Measurements from ENCODE around the gene LENEP. TPM values are rescaled to one million over a fixed set of nuclear protein-coding genes. Genes with fewer than 3 reads are reported as not detected.

LENEP gene
- total and polyA plus RNA-seq, 4 experiments from 2014 or later, result 1.1 to 3.1 TPM; not detected in 2

- Mint-ChIP-seq H3K27ac (peak within 1 kb of the TSS; percentile 98 to 100 (median 100)), H3K4me1 (peaks cover 43 to 87% (median 74%) of the 10 kb centered on the region in 4 donors), H3K36me3 (peaks cover 27 to 50% of the 10 kb centered on the region in 2 donors), H3K27me3 (no peaks in the 10 kb centered on the region), H3K9me3 (peaks cover 0 to 3% (median 0%) of the 10 kb centered on the region in 8 donors), H3K4me3 (peak within 1 kb of the TSS; percentile 94 to 100 (median 98))
- H3K4me1 ChIP-seq (ENCODE audit: insufficient read depth, low read length), result peaks cover 75% of the 10 kb centered on the region
- CTCF ChIA-PET (ENCODE audit: partially characterized antibody), result interaction anchor here (0.9 to 6.8 kb wide), 19 partner anchors 8 to 396 kb away, joined by 3 to 70 read pairs (median 4); partner anchors contain the start of genes ADAM15, CKS1B, FLAD1 and KRTCAP2
- no peaks in the 10 kb centered on the region for H3K9me3 ChIP-seq (ENCODE audit: control insufficient read depth in 1 of 2, low read length in 2 of 2)
- POLR2A ChIA-PET (ENCODE audit: partially characterized antibody), result interaction anchor here (0.7 to 41.7 kb wide), 21 partner anchors 9 to 989 kb away, joined by 3 to 1543 read pairs (median 5); partner anchors contain the start of genes ADAM15, ADAR, CKS1B and CREB3L4
- peak; percentile 92 to 94 (median 92) for DNase-seq
- H3K27ac ChIP-seq (ENCODE audit: low read depth, low read length), result peak within 1 kb of the TSS; percentile 100
- H3K36me3 ChIP-seq (ENCODE audit: insufficient read depth, low read length), result peaks cover 22% of the 10 kb centered on the region
- peak within 1 kb of the TSS; percentile 80 to 90 for H3K4me3 ChIP-seq (ENCODE audit: low read length in 2 of 2)
- no peaks in the 10 kb centered on the region for H3K27me3 ChIP-seq (ENCODE audit: insufficient read depth, low read length)
- intact Hi-C loops (cut with micrococcal nuclease), result loop anchor here (1.0 to 2.0 kb wide), 6 partner anchors 18 to 397 kb away; partner anchors contain the start of genes CKS1B, UBE2Q1 and ZBTB7B
Measured at GRCh38 chr1:154955718-154956543, 37.5 kb upstream of the LENEP start, which contains the start of gene PBXIP1. TSS of gene PBXIP1 (minus strand) at chr1:154956099. CDS start at chr1:154953721, 2,378 bp downstream.

GRCh38 chr1:154956544-154956941 is 36.8 kb upstream of the LENEP start:
- peak overlapping the region; percentile 100 for H3K27ac ChIP-seq (ENCODE audit: low read depth, low read length)
- Mint-ChIP-seq H3K4me1 (peaks cover 45 to 84% (median 71%) of the 10 kb centered on the region in 4 donors), H3K4me3 (peak overlapping the region; percentile 94 to 100 (median 98)), H3K36me3 (peaks cover 28 to 52% of the 10 kb centered on the region in 2 donors), H3K9me3 (peaks cover 0 to 3% (median 0%) of the 10 kb centered on the region in 8 donors), H3K27me3 (no peaks in the 10 kb centered on the region), H3K27ac (peak overlapping the region; percentile 98 to 100 (median 100))
- peaks cover 15% of the 10 kb centered on the region for H3K36me3 ChIP-seq (ENCODE audit: insufficient read depth, low read length)
- H3K9me3 ChIP-seq (ENCODE audit: control insufficient read depth in 1 of 2, low read length in 2 of 2), result no peaks in the 10 kb centered on the region
- H3K4me3 ChIP-seq (ENCODE audit: low read length in 2 of 2), result peak overlapping the region; percentile 38 to 80
- no peaks in the 10 kb centered on the region for H3K27me3 ChIP-seq (ENCODE audit: insufficient read depth, low read length)
- intact Hi-C loops (cut with micrococcal nuclease), result no loop called here
- POLR2A ChIA-PET (ENCODE audit: partially characterized antibody), result interaction anchor here (0.7 to 41.7 kb wide), 11 partner anchors 9 to 398 kb away, joined by 3 to 1543 read pairs (median 8); partner anchors contain the start of genes ADAM15, ADAR, CKS1B and FLAD1
- CTCF ChIA-PET (ENCODE audit: partially characterized antibody), result interaction anchor here (1.2 to 6.8 kb wide), 10 partner anchors 8 to 129 kb away, joined by 3 to 70 read pairs (median 8); partner anchors contain the start of genes ADAM15, CKS1B and FLAD1
- H3K4me1 ChIP-seq (ENCODE audit: insufficient read depth, low read length), result peaks cover 70% of the 10 kb centered on the region
- DNase-seq, result peak in 1 of 5 donors; percentile 47

- no peaks in the 10 kb centered on the region for H3K27me3 Mint-ChIP-seq
- Histone ChIP-seq H3K9me3 (ENCODE audit: control insufficient read depth in 1 of 2, low read length in 2 of 2) (no peaks in the 10 kb centered on the region), H3K36me3 (ENCODE audit: insufficient read depth, low read length) (peaks cover 15% of the 10 kb centered on the region), H3K4me1 (ENCODE audit: insufficient read depth, low read length) (peaks cover 65% of the 10 kb centered on the region), H3K27me3 (ENCODE audit: insufficient read depth, low read length) (no peaks in the 10 kb centered on the region), H3K4me3 (ENCODE audit: low read length in 2 of 2) (no peak overlapping the region), H3K27ac (ENCODE audit: low read depth, low read length) (peak overlapping the region; percentile 100)
- peak overlapping the region in 6 of 8 donors; percentile 17 to 66 (median 50) for H3K4me3 Mint-ChIP-seq
- peaks cover 0 to 3% (median 0%) of the 10 kb centered on the region in 8 donors for H3K9me3 Mint-ChIP-seq
- peaks cover 41 to 79% (median 66%) of the 10 kb centered on the region in 4 donors for H3K4me1 Mint-ChIP-seq
- peaks cover 24 to 48% of the 10 kb centered on the region in 2 donors for H3K36me3 Mint-ChIP-seq
- ChIA-PET CTCF (ENCODE audit: partially characterized antibody) (interaction anchor here (6.8 kb wide), 1 partner anchor 59 kb away, joined by 70 read pairs; no protein-coding TSS in a partner anchor), POLR2A (ENCODE audit: partially characterized antibody) (interaction anchor here (1.8 to 41.7 kb wide), 6 partner anchors 8 to 305 kb away, joined by 6 to 1543 read pairs (median 55); partner anchors contain the start of genes ADAM15, CKS1B, FLAD1 and LENEP)
- no peak for DNase-seq
- peak overlapping the region; percentile 98 to 100 (median 100) for H3K27ac Mint-ChIP-seq
- intact Hi-C loops (cut with micrococcal nuclease), result no loop called here
Measured at GRCh38 chr1:154957091-154957657, 36.2 kb upstream of the LENEP start.

GRCh38 chr1:154958036-154958435 is 35.4 kb upstream of the LENEP start:
- H3K27me3 Mint-ChIP-seq, result no peaks in the 10 kb centered on the region
- H3K27me3 ChIP-seq (ENCODE audit: insufficient read depth, low read length), result no peaks in the 10 kb centered on the region
- ChIA-PET CTCF (ENCODE audit: partially characterized antibody) (no interaction called here), POLR2A (ENCODE audit: partially characterized antibody) (interaction anchor here (7.4 to 41.7 kb wide), 4 partner anchors 7 to 48 kb away, joined by 52 to 1543 read pairs (median 138); partner anchors contain the start of genes CKS1B, FLAD1, LENEP and SHC1)
- intact Hi-C loops (cut with micrococcal nuclease), result no loop called here
- no peak overlapping the region for H3K4me3 ChIP-seq (ENCODE audit: low read length in 2 of 2)
- no peak for DNase-seq
- peaks cover 15% of the 10 kb centered on the region for H3K36me3 ChIP-seq (ENCODE audit: insufficient read depth, low read length)
- peak overlapping the region; percentile 100 for H3K27ac ChIP-seq (ENCODE audit: low read depth, low read length)
- peaks cover 65% of the 10 kb centered on the region for H3K4me1 ChIP-seq (ENCODE audit: insufficient read depth, low read length)
- peaks cover 21 to 46% of the 10 kb centered on the region in 2 donors for H3K36me3 Mint-ChIP-seq
- no peaks in the 10 kb centered on the region for H3K9me3 ChIP-seq (ENCODE audit: control insufficient read depth in 1 of 2, low read length in 2 of 2)
- peak overlapping the region in 6 of 7 donors; percentile 46 to 100 (median 98) for H3K27ac Mint-ChIP-seq
- peaks cover 38 to 78% (median 64%) of the 10 kb centered on the region in 4 donors for H3K4me1 Mint-ChIP-seq
- peaks cover 0 to 3% (median 0%) of the 10 kb centered on the region in 8 donors for H3K9me3 Mint-ChIP-seq
- H3K4me3 Mint-ChIP-seq, result peak overlapping the region in 2 of 8 donors; percentile 25 to 30

- peaks cover 61% of the 10 kb centered on the region for H3K4me1 ChIP-seq (ENCODE audit: insufficient read depth, low read length)
- H3K4me3 ChIP-seq (ENCODE audit: low read length in 2 of 2), result no peak overlapping the region
- peaks cover 0 to 3% (median 0%) of the 10 kb centered on the region in 8 donors for H3K9me3 Mint-ChIP-seq
- intact Hi-C loops (cut with micrococcal nuclease), result no loop called here
- no peaks in the 10 kb centered on the region for H3K27me3 ChIP-seq (ENCODE audit: insufficient read depth, low read length)
- peak overlapping the region; percentile 29 to 100 (median 66) for H3K27ac Mint-ChIP-seq
- H3K36me3 ChIP-seq (ENCODE audit: insufficient read depth, low read length), result peaks cover 23% of the 10 kb centered on the region
- H3K4me1 Mint-ChIP-seq, result peaks cover 35 to 78% (median 59%) of the 10 kb centered on the region in 4 donors
- peak overlapping the region in 4 of 8 donors; percentile 12 to 33 (median 24) for H3K4me3 Mint-ChIP-seq
- POLR2A ChIA-PET (ENCODE audit: partially characterized antibody), result interaction anchor here (6.6 to 41.7 kb wide), 3 partner anchors 15 to 47 kb away, joined by 58 to 1543 read pairs (median 126); partner anchors contain the start of genes CKS1B, FLAD1, LENEP and SHC1
- peak overlapping the region; percentile 10 for H3K27ac ChIP-seq (ENCODE audit: low read depth, low read length)
- peaks cover 21 to 48% of the 10 kb centered on the region in 2 donors for H3K36me3 Mint-ChIP-seq
- CTCF ChIA-PET (ENCODE audit: partially characterized antibody), result interaction anchor here (3.4 to 3.9 kb wide), 3 partner anchors 13 to 58 kb away, joined by 12 to 41 read pairs (median 40); partner anchors contain the start of genes CKS1B, PMVK and SHC1
- DNase-seq, result peak in 1 of 5 donors; percentile 32
- no peaks in the 10 kb centered on the region for H3K9me3 ChIP-seq (ENCODE audit: control insufficient read depth in 1 of 2, low read length in 2 of 2)
- no peaks in the 10 kb centered on the region for H3K27me3 Mint-ChIP-seq
Measured at GRCh38 chr1:154958681-154959425, 34.5 kb upstream of the LENEP start.

- H3K4me1 Mint-ChIP-seq, result peaks cover 31 to 76% (median 56%) of the 10 kb centered on the region in 4 donors
- peaks cover 19 to 48% of the 10 kb centered on the region in 2 donors for H3K36me3 Mint-ChIP-seq
- H3K27ac Mint-ChIP-seq, result peak overlapping the region in 2 of 7 donors; percentile 70 to 76
- H3K4me3 Mint-ChIP-seq, result peak overlapping the region in 5 of 8 donors; percentile 20 to 96 (median 41)
- Histone ChIP-seq H3K4me1 (ENCODE audit: insufficient read depth, low read length) (peaks cover 55% of the 10 kb centered on the region), H3K4me3 (ENCODE audit: low read length in 2 of 2) (no peak overlapping the region), H3K9me3 (ENCODE audit: control insufficient read depth in 1 of 2, low read length in 2 of 2) (no peaks in the 10 kb centered on the region), H3K27me3 (ENCODE audit: insufficient read depth, low read length) (no peaks in the 10 kb centered on the region), H3K27ac (ENCODE audit: low read depth, low read length) (no peak overlapping the region), H3K36me3 (ENCODE audit: insufficient read depth, low read length) (peaks cover 26% of the 10 kb centered on the region)
- intact Hi-C loops (cut with micrococcal nuclease), result no loop called here
- H3K9me3 Mint-ChIP-seq, result peaks cover 0 to 3% (median 0%) of the 10 kb centered on the region in 8 donors
- POLR2A ChIA-PET (ENCODE audit: partially characterized antibody), result interaction anchor here (1.2 to 41.7 kb wide), 5 partner anchors 8 to 47 kb away, joined by 4 to 1543 read pairs (median 58); partner anchors contain the start of genes CKS1B, FLAD1, LENEP and PMVK
- peak in 1 of 5 donors; percentile 34 for DNase-seq
- no peaks in the 10 kb centered on the region for H3K27me3 Mint-ChIP-seq
- CTCF ChIA-PET (ENCODE audit: partially characterized antibody), result interaction anchor here (0.9 to 3.9 kb wide), 4 partner anchors 13 to 58 kb away, joined by 3 to 41 read pairs (median 26); partner anchors contain the start of genes CKS1B, PMVK and SHC1
Measured at GRCh38 chr1:154959426-154959780, 34.0 kb upstream of the LENEP start.

All from CD4-positive, alpha-beta memory T cell (primary cell).